ENCODE measurements around the gene CABLES1. TPM values are rescaled to one million over a fixed set of nuclear protein-coding genes. Genes with fewer than 3 reads are reported as not detected.

The CABLES1 gene
- total RNA-seq, 3 donors from 2014 or later: 8.1 to 13.0 (median 11.6) TPM

DNA sequence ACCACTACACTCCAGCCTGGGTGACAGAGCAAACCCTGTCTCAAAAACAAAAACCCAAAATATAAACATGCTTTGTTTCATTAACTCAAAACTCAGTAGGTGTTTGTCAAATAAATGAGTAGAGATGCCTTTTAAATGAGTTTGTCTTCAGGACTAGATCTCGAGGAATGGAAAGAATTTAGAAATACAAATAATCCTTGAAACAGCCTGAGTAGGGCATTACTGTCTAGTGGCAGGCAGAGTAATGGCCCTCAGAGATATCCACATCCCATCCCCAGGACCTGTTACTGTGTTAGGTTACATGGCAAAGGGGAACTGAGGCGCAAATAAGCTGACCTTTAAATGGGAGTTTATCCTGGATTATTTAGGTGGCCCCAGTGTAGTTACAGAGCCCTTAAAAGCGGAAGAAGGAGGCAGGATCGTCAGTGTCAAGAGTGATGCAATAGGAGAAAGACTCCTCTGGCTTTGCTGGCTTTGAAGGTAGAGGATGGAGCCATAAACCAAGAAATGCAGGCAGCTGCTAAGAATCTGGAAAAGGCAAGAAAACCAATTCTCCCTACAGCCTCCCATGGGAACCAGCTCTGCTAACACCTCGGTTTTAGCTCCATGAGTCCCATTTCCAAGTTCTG is 63.0 kb downstream of the CABLES1 start:
- no peaks in the 10 kb centered on the region for H3K9me3 ChIP-seq
- no peaks in the 10 kb centered on the region for H3K36me3 ChIP-seq (ENCODE audit: low read depth)
- TF ChIP-seq, protein P1, sequence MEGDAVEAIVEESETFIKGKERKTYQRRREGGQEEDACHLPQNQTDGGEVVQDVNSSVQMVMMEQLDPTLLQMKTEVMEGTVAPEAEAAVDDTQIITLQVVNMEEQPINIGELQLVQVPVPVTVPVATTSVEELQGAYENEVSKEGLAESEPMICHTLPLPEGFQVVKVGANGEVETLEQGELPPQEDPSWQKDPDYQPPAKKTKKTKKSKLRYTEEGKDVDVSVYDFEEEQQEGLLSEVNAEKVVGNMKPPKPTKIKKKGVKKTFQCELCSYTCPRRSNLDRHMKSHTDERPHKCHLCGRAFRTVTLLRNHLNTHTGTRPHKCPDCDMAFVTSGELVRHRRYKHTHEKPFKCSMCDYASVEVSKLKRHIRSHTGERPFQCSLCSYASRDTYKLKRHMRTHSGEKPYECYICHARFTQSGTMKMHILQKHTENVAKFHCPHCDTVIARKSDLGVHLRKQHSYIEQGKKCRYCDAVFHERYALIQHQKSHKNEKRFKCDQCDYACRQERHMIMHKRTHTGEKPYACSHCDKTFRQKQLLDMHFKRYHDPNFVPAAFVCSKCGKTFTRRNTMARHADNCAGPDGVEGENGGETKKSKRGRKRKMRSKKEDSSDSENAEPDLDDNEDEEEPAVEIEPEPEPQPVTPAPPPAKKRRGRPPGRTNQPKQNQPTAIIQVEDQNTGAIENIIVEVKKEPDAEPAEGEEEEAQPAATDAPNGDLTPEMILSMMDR (IDR thresholded peaks at IDR 0.05): no peak
- no peaks in the 10 kb centered on the region for H3K4me1 ChIP-seq (ENCODE audit: low read depth)
- no peak overlapping the region for H3K4me3 ChIP-seq
- DNase-seq: no peak
- no peak for ATAC-seq
- intact Hi-C loops (cut with DNase I, micrococcal nuclease): no loop called here

DNA sequence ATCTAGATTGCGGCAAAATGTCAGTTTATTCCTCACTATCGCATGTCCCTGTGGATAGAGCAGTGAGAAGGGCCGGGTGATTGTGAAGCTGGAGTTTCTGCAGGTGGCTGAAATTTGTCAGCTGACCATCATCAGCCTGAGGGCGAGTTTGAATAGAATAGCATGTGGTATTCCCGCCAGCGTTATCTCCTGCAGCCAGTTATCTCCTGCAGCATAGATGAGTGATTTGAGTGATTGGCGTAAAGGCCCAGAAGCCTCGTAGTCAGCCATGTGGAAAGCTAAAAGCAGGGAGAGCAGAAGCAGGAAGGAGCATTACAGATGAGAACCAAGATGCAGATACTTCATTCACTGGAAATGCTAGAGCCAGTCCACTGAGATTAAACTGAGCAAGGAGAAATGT is 65.5 kb downstream of the CABLES1 start:
- ATAC-seq (no peak), DNase-seq (no peak)
- intact Hi-C loops (cut with DNase I, micrococcal nuclease): no loop called here
- Histone ChIP-seq H3K4me1 (ENCODE audit: low read depth) (no peaks in the 10 kb centered on the region), H3K36me3 (ENCODE audit: low read depth) (no peaks in the 10 kb centered on the region), H3K9me3 (no peaks in the 10 kb centered on the region), H3K4me3 (no peak overlapping the region)
- TF ChIP-seq, protein P1 (IDR thresholded peaks at IDR 0.05): no peak

DNA sequence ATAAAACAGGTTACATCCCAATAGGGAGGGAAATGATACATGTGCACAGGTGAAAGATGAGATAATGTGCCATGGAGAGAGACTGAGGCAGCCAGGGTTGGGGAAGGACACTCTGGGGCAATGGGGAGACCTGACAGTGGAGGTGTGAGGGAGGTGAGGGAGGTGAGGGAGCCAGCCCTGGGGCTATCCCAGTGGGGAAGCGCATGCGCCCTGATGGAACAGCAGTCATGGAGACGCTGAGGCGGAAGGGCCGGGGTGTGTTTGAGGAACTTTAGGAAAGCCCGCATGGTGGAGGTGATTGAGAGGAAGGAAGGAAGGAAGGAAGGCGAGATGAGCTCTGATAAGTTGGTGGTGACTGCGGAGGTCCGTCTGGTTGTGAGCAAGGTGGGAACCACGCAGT is 66.5 kb downstream of the CABLES1 start:
- no peaks in the 10 kb centered on the region for H3K4me1 ChIP-seq (ENCODE audit: low read depth)
- intact Hi-C loops (cut with DNase I, micrococcal nuclease): no loop called here
- no peak overlapping the region for H3K4me3 ChIP-seq
- H3K36me3 ChIP-seq (ENCODE audit: low read depth): no peaks in the 10 kb centered on the region
- H3K9me3 ChIP-seq: no peaks in the 10 kb centered on the region
- TF ChIP-seq, protein P1 (IDR thresholded peaks at IDR 0.05): no peak
- ATAC-seq (no peak), DNase-seq (no peak)

DNA sequence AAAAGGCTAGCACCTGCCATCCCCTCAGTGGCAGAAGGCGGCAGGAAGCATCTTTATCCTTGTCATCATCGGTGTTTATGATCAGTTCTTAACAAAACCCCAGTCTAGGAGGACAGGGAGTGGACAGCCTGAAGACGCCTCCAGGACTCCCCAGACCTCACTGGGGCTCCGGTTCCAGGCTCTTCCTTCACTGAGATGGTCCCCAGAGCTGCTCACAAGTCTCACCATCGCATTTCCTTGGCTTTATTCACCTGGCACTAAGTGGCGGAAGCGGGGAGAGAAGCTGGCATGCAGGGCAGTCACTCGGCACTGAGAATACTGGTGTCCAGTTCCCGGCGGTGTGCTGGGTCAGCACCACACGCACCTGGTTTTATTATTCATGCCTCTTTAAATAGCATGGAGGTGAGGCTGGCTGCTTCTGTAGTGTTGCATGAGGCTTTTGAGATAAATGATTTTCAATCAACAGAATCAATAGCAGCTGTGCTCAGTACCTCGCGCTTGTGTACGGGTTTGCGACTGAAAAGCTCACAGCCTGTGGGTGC is 68.7 kb downstream of the CABLES1 start:
- ATAC-seq (no peak), DNase-seq (no peak)
- TF ChIP-seq, protein P1 (IDR thresholded peaks at IDR 0.05): no peak
- no peaks in the 10 kb centered on the region for H3K4me1 ChIP-seq (ENCODE audit: low read depth)
- intact Hi-C loops (cut with DNase I, micrococcal nuclease): no loop called here
- no peak overlapping the region for H3K4me3 ChIP-seq
- H3K36me3 ChIP-seq (ENCODE audit: low read depth): no peaks in the 10 kb centered on the region
- H3K9me3 ChIP-seq: no peaks in the 10 kb centered on the region

DNA sequence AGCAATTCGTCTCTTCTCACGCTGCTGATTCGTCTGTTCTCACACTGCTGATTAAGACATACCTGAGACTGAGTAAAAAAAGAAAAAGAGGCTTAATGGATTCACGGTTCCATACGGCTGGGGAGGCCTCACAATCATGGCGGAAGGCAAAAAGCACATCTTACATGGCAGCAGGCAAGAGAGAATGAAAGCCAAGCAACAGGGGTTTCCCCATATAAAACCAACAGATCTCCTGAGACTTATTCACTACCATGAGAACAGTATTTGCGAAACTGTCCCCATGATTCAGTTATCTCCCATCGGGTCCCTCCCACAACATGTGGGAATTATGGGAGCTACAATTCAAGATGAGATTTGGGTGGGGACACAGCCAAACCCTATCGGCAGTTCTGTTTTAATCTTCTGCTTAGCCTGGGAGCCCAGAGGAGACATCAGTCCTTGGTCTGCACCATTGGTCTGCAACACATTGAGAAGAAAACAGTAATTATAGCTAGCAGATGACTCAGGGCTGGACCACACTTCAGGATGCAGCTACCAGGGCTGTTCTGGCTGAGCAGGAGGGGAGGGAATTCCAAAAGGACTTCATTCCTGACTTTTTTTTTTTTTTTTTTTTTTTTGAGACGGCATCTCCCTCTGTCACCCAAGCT is 69.4 kb downstream of the CABLES1 start:
- ATAC-seq: no peak
- DNase-seq: no peak
- TF ChIP-seq, protein P1 (IDR thresholded peaks at IDR 0.05): no peak
- Histone ChIP-seq H3K36me3 (ENCODE audit: low read depth) (no peaks in the 10 kb centered on the region), H3K4me3 (no peak overlapping the region), H3K9me3 (no peaks in the 10 kb centered on the region), H3K4me1 (ENCODE audit: low read depth) (no peaks in the 10 kb centered on the region)
- intact Hi-C loops (cut with DNase I, micrococcal nuclease): no loop called here
